GM21786 (cell line): ENCODE results near the gene CEBPG.

ENCODE experiments used
- ATAC-seq: cut with Tn5 transposase; IDR thresholded peaks from one replicate; pipeline ENCODE4 v1.9.1; 2021; ENCODE audit not compliant: unreplicated experiment

CEBPG gene

DNA sequence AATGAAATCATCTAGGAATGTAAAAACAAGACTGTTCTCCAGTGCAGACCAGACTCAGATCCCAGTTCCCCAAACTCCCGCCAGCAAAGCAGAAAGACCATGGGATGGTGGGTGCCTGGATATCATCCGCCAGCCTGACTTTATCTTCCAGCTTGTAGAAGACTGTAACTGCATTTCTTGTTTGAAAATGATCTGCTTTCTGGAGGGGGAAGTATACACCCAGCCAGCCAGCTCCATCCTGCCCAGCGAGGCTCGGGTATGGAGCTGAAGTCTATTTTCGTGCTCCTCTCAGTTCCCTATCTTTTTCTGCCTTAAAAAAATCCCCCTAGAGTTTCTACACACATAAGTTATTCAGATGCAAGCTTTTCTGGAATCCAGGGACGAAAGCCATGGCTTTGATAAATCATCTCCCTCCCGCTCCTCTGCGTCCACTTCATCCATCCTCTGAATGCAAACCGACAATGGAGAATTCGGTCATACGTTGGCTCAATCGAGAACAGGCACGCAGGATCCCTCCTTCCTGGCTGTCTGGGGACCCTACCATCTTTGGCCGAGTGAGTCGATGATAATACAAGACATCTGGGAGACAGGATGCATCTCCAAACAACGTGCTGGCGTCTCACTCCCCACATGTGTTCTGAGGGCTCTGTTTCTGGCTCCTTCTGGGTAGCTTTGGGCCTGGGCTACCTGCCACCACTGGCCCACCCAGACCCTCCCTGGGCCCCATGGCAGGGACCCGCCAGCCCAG, 31.2 kb downstream of the CEBPG start:
- ATAC-seq, result no peak

- no peak for ATAC-seq
Observed at GRCh38 chr19:33405254-33405552, 31.7 kb downstream of the CEBPG start.

- ATAC-seq, result no peak
Observed at GRCh38 chr19:33405553-33406461, 32.3 kb downstream of the CEBPG start.

GRCh38 chr19:33406521-33407139, 33.1 kb downstream of the CEBPG start:
- no peak for ATAC-seq

- ATAC-seq, result no peak
Observed at GRCh38 chr19:33407140-33407551, 33.6 kb downstream of the CEBPG start.

DNA sequence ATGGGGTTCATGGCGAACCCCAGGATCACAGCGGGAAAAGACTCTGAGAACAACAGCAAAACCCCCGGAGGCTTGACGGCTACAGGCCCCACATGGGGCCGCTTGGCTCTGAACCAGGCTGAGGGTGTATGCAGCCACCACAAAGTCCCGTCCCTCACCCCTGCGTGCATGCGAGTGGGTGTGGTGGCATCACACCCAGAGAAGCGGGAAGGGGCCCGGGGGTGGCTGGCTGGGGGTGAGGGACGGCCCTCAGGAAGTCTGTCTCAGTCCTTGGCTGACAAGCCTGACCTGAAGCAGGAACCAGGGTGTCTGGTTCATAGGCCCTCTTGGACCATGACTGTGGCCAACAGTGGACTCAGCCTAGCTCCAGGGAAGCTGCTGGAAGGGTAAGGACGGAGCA, 34.2 kb downstream of the CEBPG start:
- ATAC-seq, result no peak

GRCh38 chr19:33408116-33408515, 34.6 kb downstream of the CEBPG start:
- ATAC-seq, result no peak

GRCh38 chr19:33408538-33409434, 35.3 kb downstream of the CEBPG start:
- no peak for ATAC-seq

- no peak for ATAC-seq
Observed at GRCh38 chr19:33409906-33410685, 36.6 kb downstream of the CEBPG start.

DNA sequence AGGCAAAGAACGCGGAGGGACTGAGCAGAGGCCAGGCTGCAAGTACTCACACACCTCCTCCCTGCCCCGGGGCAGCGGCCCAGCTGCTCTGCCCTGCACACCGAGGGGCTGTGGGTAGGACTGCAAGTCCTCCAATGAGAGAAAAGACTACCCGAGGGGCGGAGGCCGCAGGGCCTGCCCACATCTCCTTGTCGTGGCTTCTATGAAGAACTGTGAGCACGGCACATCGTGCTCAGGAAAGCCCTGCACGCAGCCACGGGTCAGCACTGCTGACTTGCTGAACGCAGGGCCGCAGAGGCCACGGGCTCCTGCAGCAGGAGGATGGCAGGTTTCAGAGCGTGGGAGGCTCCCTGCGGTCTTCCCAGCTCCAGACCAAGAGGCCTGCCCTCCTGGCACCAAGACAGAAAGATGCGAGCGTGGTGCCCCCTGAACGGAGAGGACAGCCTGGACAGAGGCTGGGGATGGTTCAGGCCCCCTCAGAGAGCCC, 37.4 kb downstream of the CEBPG start:
- ATAC-seq, result no peak

GRCh38 chr19:33411621-33412180, 38.2 kb downstream of the CEBPG start:
- no peak for ATAC-seq

- ATAC-seq, result no peak
Observed at GRCh38 chr19:33412601-33413425, 39.3 kb downstream of the CEBPG start.

GRCh38 chr19:33413426-33413725, 39.9 kb downstream of the CEBPG start:
- ATAC-seq, result no peak

DNA sequence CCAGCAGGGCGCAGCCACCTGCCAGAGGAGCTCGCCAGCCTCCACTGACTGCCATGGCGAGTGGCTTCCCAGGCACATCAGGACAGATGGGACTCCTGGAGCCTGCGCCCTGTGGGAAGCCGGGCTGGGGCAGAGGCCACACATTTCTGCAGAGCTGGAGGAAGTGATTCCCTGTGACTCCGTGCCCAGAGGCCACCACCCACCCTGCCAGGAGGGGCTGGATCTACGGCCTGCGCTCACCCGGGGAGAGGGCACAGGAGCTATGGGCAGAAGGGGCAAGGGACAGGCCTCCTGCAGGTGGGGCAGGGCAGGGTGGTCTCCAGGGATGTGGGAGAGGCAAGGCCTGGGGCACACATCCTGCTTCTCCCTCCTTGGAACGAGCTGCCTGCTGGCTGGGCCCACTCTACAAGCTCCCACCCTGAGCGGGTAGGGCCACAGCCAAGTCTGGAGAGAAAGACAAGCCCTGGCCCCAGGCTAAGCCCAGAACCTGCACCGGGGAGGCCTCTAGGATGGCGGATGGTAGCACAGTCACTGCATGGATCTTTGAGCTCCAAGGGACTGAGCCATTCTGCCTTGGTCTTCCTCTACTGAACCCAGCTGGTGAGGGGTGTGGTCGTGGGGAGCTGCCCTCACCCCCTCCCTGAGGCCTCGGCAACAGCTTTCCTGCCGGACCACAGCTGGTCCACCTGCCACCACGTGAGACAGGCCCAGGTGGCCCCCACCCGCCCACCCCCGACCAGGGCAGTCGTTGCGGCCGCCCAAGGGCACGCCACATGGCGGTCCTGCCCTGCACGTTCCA, 40.6 kb downstream of the CEBPG start:
- no peak for ATAC-seq

- ATAC-seq, result no peak
Observed at GRCh38 chr19:33414667-33415605, 41.4 kb downstream of the CEBPG start.

- ATAC-seq, result no peak
Observed at GRCh38 chr19:33416307-33417215, 43.1 kb downstream of the CEBPG start.
